HG02623 (cell line): Measurements from ENCODE around the gene MRPL23.

Source experiments
- ATAC-seq: cut with Tn5 transposase; IDR thresholded peaks from one replicate; pipeline ENCODE4 v1.9.1; 2021; ENCODE audit warnings: moderate library complexity; ENCODE audit not compliant: unreplicated experiment

The MRPL23 gene

DNA sequence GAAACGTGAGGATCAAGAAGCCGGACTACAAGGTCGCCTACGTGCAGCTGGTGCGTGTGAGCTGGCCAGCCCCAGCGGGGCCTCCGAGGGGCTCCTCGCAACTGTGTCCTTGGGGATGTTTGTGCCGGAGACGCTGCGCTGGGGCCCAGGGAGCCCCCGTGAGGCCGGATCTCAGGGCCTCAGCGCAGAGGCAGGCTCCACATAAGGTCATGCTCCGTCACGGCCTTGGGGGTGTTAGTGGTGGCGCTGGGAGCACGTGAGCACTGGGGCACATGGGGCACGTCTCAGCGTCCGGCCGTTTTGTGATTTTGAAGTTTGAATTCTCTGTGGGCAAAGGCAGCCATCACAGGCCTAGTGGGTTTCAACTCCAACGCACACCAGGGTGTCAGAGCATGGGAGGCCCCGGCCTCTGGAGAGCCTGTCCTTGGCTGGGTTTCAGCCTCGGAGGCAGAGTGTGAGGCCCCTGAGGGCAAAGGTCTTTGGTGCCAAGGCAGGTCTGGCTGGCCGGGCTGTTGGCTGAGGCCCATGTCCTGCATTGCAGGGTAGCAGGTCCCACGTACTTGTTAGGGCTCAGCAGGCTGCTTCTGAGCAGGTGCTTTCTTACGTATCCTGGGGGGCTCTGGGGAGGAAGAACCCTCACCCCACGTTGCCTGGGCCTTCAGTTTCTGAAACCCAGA lies 5.8 kb downstream of the MRPL23 start:
- no peak for ATAC-seq

- ATAC-seq: no peak
Observed at GRCh38 chr11:1953489-1954266, 6.5 kb downstream of the MRPL23 start.

DNA sequence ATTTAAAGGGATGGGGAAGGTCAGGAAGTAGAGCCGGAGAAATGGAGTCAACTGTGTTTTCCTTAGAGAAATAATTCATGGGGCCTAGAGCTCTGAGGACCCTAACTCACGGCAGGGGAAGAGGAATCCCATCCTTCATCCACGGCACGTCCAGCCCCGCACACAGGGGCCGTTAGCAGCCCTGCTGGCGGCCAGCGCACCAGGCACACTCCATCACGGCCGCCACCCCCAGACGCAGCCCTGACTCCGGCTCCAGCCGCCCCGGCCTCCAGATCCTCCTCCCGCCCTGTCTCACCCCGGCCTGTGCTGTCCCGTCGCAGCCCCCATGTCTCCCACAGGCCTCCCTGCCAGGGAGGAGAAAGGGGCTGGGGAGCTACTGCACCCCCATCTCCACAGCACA lies 11.2 kb downstream of the MRPL23 start:
- ATAC-seq: no peak

- no peak for ATAC-seq
Observed at GRCh38 chr11:1959786-1960185, 12.7 kb downstream of the MRPL23 start.

DNA sequence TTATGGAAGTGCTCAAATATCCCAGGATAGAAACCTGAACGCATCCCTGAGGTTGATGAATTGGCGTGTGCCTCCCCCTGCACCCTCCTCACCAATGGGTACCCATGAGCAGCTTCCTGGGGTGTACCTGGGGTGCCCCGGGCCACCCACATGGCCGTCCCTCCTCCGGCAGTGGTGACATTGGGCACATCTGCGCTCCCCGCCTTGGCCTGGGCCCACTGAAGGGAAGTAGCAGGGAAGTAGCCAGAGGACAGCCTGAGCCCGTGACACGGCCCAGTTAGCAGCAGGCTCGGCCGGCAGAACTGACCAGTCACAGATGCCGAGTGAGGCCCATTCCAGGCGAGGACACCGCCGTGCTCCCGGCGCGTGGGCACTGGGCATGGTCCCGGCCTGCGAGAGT lies 16.7 kb downstream of the MRPL23 start:
- no peak for ATAC-seq

DNA sequence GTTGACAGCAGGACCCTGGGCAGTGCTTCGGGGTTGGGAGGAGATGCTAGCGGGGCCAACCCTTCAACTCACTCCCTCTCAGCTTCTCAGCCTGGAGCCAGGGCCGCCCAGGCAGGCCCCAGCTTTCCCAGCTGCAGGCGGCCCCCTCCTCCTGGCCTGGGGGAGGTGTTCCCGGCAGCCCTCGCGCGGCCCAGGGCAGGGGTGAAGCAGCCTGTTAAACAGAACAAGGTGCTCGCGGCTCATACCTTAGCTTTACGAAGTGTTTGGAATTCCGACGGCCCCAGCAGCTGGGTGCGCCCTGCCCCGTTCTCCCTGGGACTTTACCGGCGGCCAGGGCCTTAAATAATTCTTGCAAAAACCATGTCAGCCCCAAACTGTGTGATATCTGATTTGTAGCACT lies 17.2 kb downstream of the MRPL23 start:
- no peak for ATAC-seq

GRCh38 chr11:1964955-1965354 lies 17.8 kb downstream of the MRPL23 start:
- ATAC-seq: no peak

DNA sequence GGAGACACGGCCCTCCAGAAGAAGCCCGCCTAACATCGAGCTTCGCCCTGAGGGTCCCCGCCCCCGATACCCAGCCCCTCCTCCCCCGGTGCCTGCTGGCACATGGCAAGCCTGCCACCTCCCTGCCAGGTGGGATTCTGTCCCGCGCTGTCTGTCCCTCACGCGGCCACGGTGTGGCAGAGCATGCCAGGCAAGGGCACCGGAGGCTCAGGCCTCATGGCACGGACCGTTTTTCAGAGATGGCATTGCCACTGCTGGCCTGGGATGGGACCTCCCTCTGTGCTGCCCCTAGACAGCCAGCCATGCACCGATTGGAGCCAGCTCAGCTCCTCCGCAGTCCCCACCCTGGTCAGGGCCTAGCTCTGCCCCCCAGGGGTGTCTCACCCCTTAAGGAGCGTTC lies 19.4 kb downstream of the MRPL23 start:
- no peak for ATAC-seq

DNA sequence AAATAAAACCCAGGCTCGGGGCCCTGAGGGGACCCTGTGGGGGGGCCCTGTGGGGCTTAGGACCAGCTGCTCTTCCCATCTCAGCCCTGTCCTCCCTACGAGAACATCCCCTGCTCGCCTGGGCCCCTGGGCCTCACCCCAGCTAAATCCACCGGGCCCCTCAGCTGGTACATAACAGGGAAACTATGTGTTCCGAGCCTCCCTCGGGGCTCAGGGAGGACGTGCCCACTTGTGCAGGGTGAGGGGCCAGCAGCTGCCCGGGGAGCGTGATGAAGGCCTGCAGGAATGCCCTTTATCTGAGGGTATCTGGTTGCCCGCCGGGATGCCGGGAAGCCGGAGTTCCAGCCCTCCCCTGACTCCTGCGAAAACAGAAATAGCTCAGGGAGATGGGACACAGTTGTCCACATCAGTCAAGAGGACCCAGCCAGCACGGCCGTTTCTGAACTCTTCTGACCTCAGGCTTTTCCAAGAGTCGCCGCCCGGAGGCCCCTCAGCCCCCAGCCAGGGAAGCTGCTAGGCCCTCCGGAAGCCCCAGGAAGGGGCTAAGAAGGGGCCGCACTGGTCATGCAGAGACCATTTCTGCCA lies 20.6 kb downstream of the MRPL23 start:
- ATAC-seq: no peak

GRCh38 chr11:1968454-1969002 lies 21.4 kb downstream of the MRPL23 start:
- ATAC-seq: no peak

- no peak for ATAC-seq
Observed at GRCh38 chr11:1969035-1969434, 21.9 kb downstream of the MRPL23 start.

DNA sequence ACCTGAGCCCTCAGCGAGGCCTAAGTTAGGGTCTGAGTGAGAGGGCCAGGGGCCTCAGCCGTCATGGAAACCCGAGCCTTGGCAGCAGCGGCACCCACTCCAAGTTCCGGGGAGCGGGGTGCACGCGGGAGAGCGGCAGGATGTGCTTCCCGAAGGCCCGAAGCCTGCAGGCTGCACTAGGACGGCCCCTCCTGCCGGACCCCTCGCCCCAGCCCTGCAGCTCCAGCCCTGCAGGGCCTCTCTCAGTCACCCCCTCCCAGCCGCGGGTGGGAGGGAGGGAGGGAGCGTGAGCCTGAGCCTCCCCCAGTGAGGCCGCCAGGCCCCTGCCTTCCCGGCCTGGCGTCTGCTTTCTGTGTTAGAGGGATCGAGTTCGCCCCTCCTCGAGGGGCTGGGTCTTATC lies 22.6 kb downstream of the MRPL23 start:
- ATAC-seq: no peak

DNA sequence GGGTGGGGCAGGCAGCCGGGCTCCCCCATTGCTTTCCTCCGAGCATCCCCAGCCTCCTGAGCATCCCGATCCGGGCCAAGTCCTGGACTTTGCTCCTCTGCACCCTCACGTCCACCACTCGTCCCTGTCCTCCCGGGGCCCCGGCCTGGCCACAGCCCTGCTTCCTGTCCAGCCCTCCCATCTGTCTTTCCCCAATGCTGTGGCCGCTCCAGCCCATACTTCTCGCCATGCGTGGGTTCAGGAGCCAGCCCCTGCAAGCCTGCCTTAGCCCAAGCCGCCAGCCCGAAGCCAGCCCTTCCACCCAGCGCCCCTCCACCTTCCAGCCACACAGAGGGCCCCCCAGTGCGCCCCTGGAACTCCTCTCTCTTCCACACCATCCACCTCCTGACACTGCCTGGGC lies 23.8 kb downstream of the MRPL23 start:
- no peak for ATAC-seq

DNA sequence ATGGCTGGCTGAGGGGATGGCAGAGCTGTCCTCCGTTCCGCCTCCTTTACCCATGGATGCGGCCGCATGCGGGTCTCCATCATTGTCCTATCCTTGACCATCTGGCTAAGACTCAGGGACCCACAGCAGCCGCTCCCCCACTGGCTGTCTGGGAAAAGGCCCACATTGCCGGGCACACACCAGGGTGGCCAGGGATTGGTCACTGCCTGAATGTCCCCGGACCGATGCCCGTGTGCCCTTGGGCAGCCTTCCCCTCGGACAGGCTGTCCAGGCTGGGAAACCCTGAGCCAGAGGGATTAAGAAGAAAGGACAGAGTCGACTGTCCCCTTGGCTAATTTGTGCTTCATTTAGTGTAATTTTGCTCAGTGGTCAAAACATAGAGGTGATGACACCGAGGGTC lies 28.1 kb downstream of the MRPL23 start:
- ATAC-seq: no peak

DNA sequence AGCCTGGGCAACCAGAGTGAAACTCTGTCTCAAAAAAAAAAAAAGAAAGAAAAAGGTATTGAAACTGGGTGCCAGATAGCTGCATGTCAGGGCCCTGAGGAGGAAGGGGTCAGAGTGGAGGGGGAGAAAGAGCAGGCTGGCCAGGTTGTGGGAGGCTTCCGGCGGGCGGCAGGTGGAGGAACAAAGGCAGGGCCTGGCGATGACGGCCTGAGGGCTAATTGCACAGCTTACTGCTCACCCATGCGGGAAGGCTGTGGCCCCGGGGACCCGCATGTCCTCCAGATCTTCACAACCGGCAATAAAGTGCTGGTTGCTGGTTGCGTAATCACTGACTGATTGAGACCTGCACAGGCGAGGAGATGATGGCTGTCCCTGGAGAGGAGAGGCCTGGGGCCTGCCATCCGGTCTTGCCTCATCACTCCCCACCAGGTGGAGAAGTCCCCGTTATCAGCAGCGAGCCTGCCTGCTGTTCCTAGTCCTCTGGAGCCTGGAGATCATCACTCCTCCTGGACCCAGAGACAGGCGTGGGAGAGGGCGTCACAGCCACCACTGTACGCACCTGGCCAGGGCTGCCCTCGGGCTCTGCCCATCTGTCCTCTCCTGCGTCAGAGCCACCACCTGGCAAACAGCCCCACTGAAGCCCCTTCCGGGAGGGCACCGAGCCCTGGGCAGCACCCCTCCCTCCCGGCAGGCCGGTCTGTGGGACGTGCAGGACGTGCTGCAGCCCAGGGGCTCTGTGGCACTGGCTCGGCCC lies 31.8 kb downstream of the MRPL23 start:
- ATAC-seq: no peak

- ATAC-seq: no peak
Observed at GRCh38 chr11:1979607-1980006, 32.5 kb downstream of the MRPL23 start.

DNA sequence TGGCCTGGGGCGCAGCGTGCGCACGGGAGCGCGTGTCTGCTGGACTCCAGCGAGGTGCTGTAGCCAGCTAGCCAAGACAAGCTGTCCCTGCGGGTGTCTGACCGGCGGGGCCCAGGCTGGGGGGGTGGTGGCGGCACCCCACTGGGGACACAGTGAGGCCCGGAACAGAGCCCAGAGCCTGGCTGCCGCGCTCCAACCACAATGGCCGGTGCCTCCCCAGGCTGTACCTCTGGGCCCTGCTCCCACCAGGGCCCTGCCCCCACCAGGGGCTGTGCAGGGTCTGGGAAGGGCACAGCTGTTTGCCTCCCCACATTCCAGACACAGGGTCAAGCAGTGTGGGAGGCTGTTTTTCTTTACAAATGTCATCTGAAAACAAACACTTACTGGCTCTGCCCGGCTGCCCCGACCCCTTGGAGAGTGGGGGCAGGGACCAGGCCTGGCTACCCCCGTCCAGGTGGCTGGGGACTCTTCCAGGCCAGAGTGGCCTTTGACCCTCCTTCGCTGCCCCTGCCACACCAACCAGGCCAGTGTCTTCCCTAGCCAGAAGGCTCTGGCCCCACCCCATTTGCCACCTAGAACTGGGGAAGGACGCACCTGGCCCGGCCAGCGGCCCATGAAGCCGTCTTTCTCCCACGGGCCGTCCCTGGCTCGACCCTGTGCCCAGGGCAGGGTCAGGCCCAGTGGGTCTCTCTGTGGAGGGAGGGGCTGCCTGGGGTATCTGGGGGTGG lies 35.9 kb downstream of the MRPL23 start:
- no peak for ATAC-seq

DNA sequence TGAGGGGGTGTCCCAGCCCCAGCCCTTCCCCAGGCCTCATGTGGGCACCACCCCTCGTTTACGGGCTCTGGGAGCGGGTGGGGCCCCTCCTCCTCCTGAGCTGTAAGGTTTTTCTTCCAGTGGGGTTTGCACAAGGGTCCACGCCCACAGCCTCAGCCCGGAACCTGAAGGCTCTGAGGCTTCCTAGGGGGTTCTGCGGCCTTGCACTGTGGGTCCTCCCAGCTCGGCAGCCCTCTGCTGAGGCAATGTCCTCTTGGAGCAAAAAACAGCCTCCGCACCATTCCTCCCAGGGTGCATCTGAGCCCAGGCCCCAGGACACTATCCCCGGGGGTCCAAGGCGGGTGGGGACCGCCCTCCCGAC lies 36.4 kb downstream of the MRPL23 start:
- no peak for ATAC-seq

GRCh38 chr11:1987024-1987423 lies 39.9 kb downstream of the MRPL23 start:
- no peak for ATAC-seq

DNA sequence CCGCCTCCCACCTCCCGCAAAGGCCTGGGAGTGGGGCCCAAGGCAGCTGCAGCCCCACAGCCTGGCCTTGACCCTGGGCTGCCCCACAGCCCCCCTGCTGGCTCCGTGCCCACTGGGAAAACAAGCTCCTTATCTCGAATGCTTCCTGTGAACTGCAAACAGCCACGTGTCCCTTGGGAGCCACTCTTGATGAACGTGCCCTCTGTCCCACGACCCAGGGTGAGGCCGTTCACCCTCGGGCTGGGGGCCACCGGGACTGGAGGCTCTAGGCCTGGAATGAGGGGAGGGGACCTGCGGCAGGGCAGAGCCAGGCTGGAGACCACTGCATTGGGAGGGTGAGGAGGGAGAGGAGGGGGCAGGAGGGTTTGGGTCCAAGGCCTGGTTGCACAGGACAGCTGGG lies 41.0 kb downstream of the MRPL23 start:
- no peak for ATAC-seq
